Right lobe of liver (tissue), 6 donors: ENCODE measurements around the gene WDR1. TPM values are rescaled to one million over a fixed set of nuclear protein-coding genes. Genes with fewer than 3 reads are reported as not detected.
A peak's percentile ranks its signal among the peaks of the same experiment; 100 is the strongest.

Source experiments
- ATAC-seq, 4 donors: fragments of 200-7000 bp; cut with Tn5 transposase; one replicate each; pipeline ENCODE4 v1.9.1; 2020; ENCODE audit warnings: mild to moderate bottlenecking in 4 of 4, moderate library complexity in 4 of 4
- DNase-seq, 3 donors: peaks; one replicate each; pipeline ENCODE4 v3.0.0-alpha.2; 2020
- H3K27ac ChIP-seq, 3 donors: fragments of 200-600 bp; one replicate each; pipeline ENCODE4 v1.8.0; 2022
- H3K27me3 ChIP-seq, 2 donors: fragments of 200-600 bp; one replicate each; pipeline ENCODE4 v1.8.0; 2022
- H3K36me3 ChIP-seq, 4 donors: fragments of 200-600 bp; sonication (generic) in 1 of 4; one replicate each; pipeline versions ENCODE4 v1.5.1 to v1.8.0; 2017 to 2022; ENCODE audit warnings: control low read depth in 1 of 4
- H3K4me1 ChIP-seq, 4 donors: fragments of 200-600 bp; sonication (generic) in 1 of 4; one replicate each; pipeline versions ENCODE4 v1.5.1 to v1.8.0; 2017 to 2022; ENCODE audit warnings: control low read depth in 1 of 4
- H3K4me3 ChIP-seq, 3 donors: fragments of 200-600 bp; one replicate each; pipeline ENCODE4 v1.8.0; 2022
- H3K9me3 ChIP-seq, 4 donors: fragments of 200-600 bp; sonication (generic) in 1 of 4; one replicate each; pipeline versions ENCODE4 v1.5.1 to v1.8.0; 2017 to 2022; ENCODE audit warnings: control low read depth in 1 of 4
- CTCF ChIP-seq, 4 donors: fragments of 200-600 bp in 3 of 4; fragments of 450-650 bp in 1 of 4; IDR thresholded peaks; one replicate each; pipeline versions ENCODE4 v1.5.1 to v1.8.0; 2016 to 2022; ENCODE audit warnings: antibody characterized with exemption in 4 of 4, mild to moderate bottlenecking in 2 of 4
- POLR2A ChIP-seq: fragments of 450-650 bp; IDR thresholded peaks from one replicate; pipeline ENCODE4 v1.6.1; 2017; ENCODE audit warnings: antibody characterized with exemption, mild to moderate bottlenecking
- WGBS: methylation state at CpG from one replicate; pipeline ENCODE4 v1.1.6; 2018; ENCODE audit warnings: low coverage, low lambda C conversion rate; ENCODE audit not compliant: insufficient coverage; ENCODE audit errors: missing lambda C conversion rate; 5-methylcytosine and 5-hydroxymethylcytosine counted together
- intact Hi-C, 2 donors: fragments of 100-400 bp; cut with DNase I; formaldehyde crosslinking; loops; one replicate each; pipeline versions ENCODE4 v1.11.2 to v1.14.1; 2022
- total RNA-seq, 6 experiments: library from RNA; depleted of rRNA in 2 of 6; stranded (reverse); fragments of >200 nt in 2 of 6; fragmentation: NEBNext Ultra II Directional in 3 of 6; extraction: Animal tissue kit (Norgen Biotek cat#: 25700) in 3 of 6; gene quantifications; one replicate each; pipeline versions ENCODE4 v1.1.0 to v1.2.4, GENCODE V29; 2016 to 2023
- donor health status: DM: no; HTN: yes; CAD: no.
- donor health status: DM: no; HTN: no; CAD: no.
- donor health status: DM: no; HTN: no; CAD: no.
- donor health status: DM: no; HTN: yes; CAD: no.
- donor health status: DM: no; HTN: yes; CAD: no.

WDR1 gene
- total RNA-seq, 6 experiments from 2014 or later: 65.1 to 149 (median 76.4) TPM

DNA sequence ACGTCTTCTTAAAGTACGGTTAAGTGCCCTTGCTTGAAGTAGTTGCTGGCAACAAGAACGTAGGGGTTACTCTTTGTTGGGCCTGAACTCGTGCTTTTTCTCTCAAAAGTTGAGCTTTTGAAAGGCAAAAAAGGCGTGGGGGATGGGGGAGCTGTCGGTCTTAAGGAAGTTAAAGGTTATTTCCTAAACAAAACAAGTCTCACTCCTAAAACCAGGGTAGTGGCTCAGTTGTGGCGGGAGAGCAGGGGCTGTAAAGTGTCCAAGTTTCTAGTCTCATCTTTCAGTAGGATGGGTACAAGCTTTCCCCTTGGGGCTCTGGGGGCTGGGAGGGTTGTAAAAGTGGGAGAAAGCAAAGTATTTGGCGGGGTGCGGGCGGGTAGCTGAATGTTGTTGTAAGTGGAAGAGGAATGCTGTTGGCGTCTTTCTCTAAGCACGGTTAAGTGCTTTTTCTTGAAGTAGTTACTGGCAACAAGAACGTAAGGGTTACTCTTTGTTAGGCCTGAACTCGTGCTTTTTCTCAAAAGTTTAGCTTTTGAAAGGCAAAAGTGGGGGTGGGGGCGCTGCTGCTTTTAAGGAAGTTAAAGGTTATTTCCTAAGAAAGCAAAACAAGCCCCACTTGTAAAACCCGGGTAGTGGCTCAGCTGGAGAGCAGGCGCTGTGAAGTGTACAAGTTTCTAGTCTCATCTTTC lies 904 bp upstream of the WDR1 start:
- intact Hi-C loops: no loop called here
- peaks cover 0 to 24% (median 3%) of the 10 kb centered on the region in 4 donors for H3K4me1 ChIP-seq
- no peaks in the 10 kb centered on the region for H3K9me3 ChIP-seq
- WGBS: 29% methylated on average over 17 of the region's 17 CpGs
- DNase-seq (no peak), ATAC-seq (no peak)
- peak overlapping the region; percentile 48 to 90 (median 89) for H3K4me3 ChIP-seq
- H3K27me3 ChIP-seq: no peaks in the 10 kb centered on the region
- peak overlapping the region; percentile 91 to 97 (median 92) for H3K27ac ChIP-seq
- H3K36me3 ChIP-seq: peaks cover 0 to 21% (median 11%) of the 10 kb centered on the region in 4 donors
- TF ChIP-seq CTCF (IDR thresholded peaks at IDR 0.05) (no peak), POLR2A (no peak)

DNA sequence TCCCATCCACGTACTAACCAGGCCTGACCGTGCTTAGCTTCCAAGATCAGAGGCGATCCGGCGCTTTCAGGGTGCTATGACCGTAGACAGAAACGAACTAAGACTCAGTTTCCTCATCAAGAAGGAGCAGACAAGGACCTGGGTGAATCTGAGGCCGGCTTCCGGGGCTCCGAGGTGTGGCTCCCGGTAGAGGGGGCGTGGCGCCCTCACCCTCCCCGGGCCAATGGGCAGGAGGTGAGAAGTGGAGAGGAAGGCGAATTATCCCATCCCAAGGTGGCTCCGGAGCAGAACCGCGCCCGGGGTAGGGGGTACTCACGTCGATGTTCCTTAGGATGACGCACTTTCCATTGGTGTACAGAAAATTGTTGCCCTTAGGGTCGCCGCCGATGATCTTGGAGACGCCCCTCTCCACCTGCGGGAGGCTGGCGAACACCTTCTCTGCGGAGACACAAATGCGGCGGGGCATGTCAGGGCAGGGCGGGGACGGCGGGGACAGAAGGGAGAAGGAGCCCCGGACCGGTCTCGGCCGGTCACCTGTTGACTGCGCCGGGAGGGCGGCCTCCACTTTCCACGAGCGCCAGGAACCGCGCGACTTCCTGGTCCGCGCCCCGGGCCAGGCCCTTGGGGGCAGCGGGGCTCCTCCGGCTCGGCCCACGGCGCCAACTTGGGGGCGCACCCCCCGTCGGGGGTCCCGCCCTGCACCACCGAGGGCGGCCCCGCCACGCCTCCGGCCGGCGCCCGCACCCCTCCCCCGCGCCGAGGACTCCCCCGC lies 616 bp downstream of the WDR1 start:
- Histone ChIP-seq H3K4me1 (peaks cover 0 to 11% (median 3%) of the 10 kb centered on the region in 4 donors), H3K36me3 (peaks cover 0 to 31% (median 15%) of the 10 kb centered on the region in 4 donors), H3K27me3 (no peaks in the 10 kb centered on the region), H3K9me3 (no peaks in the 10 kb centered on the region), H3K4me3 (peak overlapping the region; percentile 83 to 90 (median 89)), H3K27ac (peak overlapping the region; percentile 84 to 97 (median 85))
- DNase-seq (peak; percentile 68 to 78 (median 72)), ATAC-seq (peak; percentile 49 to 61 (median 54))
- TF ChIP-seq CTCF (IDR thresholded peaks at IDR 0.05) (no peak), POLR2A (peak; percentile 10)
- WGBS: 29% methylated on average over 4 of the region's 70 CpGs
- intact Hi-C loops: no loop called here

- peaks cover 0 to 11% (median 3%) of the 10 kb centered on the region in 4 donors for H3K4me1 ChIP-seq
- ATAC-seq (no peak), DNase-seq (no peak)
- 37% methylated on average over 10 of the region's 15 CpGs for WGBS
- peak overlapping the region; percentile 18 to 97 (median 85) for H3K27ac ChIP-seq
- intact Hi-C loops: no loop called here
- H3K9me3 ChIP-seq: no peaks in the 10 kb centered on the region
- H3K27me3 ChIP-seq: no peaks in the 10 kb centered on the region
- peaks cover 0 to 31% (median 17%) of the 10 kb centered on the region in 4 donors for H3K36me3 ChIP-seq
- TF ChIP-seq POLR2A: no peak
- TF ChIP-seq CTCF (IDR thresholded peaks at IDR 0.05): no peak
- H3K4me3 ChIP-seq: peak overlapping the region; percentile 83 to 90 (median 89)
Measured at GRCh38 chr4:10115271-10115796, 1.3 kb downstream of the WDR1 start.

- no peak overlapping the region for H3K27ac ChIP-seq
- peaks cover 0 to 11% (median 3%) of the 10 kb centered on the region in 4 donors for H3K4me1 ChIP-seq
- intact Hi-C loops: no loop called here
- TF ChIP-seq CTCF (IDR thresholded peaks at IDR 0.05): no peak
- TF ChIP-seq POLR2A: no peak
- no peaks in the 10 kb centered on the region for H3K27me3 ChIP-seq
- ATAC-seq: no peak
- H3K9me3 ChIP-seq: no peaks in the 10 kb centered on the region
- H3K36me3 ChIP-seq: peaks cover 0 to 31% (median 17%) of the 10 kb centered on the region in 4 donors
- 79% methylated on average over 3 of the region's 7 CpGs for WGBS
- peak overlapping the region in 2 of 3 donors; percentile 83 to 90 for H3K4me3 ChIP-seq
- no peak for DNase-seq
Measured at GRCh38 chr4:10114607-10115006, 2.0 kb downstream of the WDR1 start.
